Germinal center (tissue), 1 donor: ENCODE results near the gene TTBK1.

Experiments
- DNase-seq: peaks from one replicate; pipeline ENCODE4 v3.0.0; 2012; ENCODE audit warnings: mixed read lengths, low spot score

TTBK1 gene

GRCh38 chr6:43223175-43223574 lies 20.1 kb upstream of the TTBK1 start:
- no peak for DNase-seq

GRCh38 chr6:43226192-43226851 lies 17.0 kb upstream of the TTBK1 start:
- no peak for DNase-seq

- DNase-seq: peak; percentile 80
These were observed 14.1 kb upstream of the TTBK1 start, which contains the start of gene DNPH1 for GRCh38 chr6:43228951-43229802. Gene DNPH1, minus strand, starts transcription at chr6:43229481. Its CDS starts 25 bp downstream, at chr6:43229456.

- no peak for DNase-seq
These were observed 13.3 kb upstream of the TTBK1 start for GRCh38 chr6:43229803-43230620.

GRCh38 chr6:43231053-43231452 lies 12.2 kb upstream of the TTBK1 start:
- DNase-seq: no peak

GRCh38 chr6:43231735-43232450 lies 11.4 kb upstream of the TTBK1 start:
- no peak for DNase-seq

GRCh38 chr6:43235841-43236240 lies 7.4 kb upstream of the TTBK1 start:
- DNase-seq: no peak

GRCh38 chr6:43239054-43239453 lies 4.2 kb upstream of the TTBK1 start:
- DNase-seq: no peak

- no peak for DNase-seq
These were observed 2.3 kb upstream of the TTBK1 start for GRCh38 chr6:43240950-43241349.

GRCh38 chr6:43241446-43241845 lies 1.8 kb upstream of the TTBK1 start:
- DNase-seq: no peak

GRCh38 chr6:43243664-43244321 lies 512 bp downstream of the TTBK1 start:
- no peak for DNase-seq

GRCh38 chr6:43246301-43247113 lies 3.2 kb downstream of the TTBK1 start:
- DNase-seq: peak; percentile 53

GRCh38 chr6:43247114-43247999 lies 4.1 kb downstream of the TTBK1 start:
- peak; percentile 93 for DNase-seq

GRCh38 chr6:43248101-43248500 lies 4.8 kb downstream of the TTBK1 start:
- DNase-seq: no peak

GRCh38 chr6:43248791-43249190 lies 5.5 kb downstream of the TTBK1 start:
- no peak for DNase-seq

- no peak for DNase-seq
These were observed 7.7 kb downstream of the TTBK1 start for GRCh38 chr6:43250992-43251373.

GRCh38 chr6:43253401-43253800 lies 10.1 kb downstream of the TTBK1 start:
- no peak for DNase-seq

- DNase-seq: no peak
These were observed 11.0 kb downstream of the TTBK1 start for GRCh38 chr6:43254138-43254817.

GRCh38 chr6:43254846-43255245 lies 11.6 kb downstream of the TTBK1 start:
- no peak for DNase-seq
